A549 treated with CpdA at 1 μM for 4 hours (cell line): Measurements from ENCODE around the gene PSMG3. TPM values are rescaled to one million over a fixed set of nuclear protein-coding genes. Genes with fewer than 3 reads are reported as not detected.

Source experiments
- total RNA-seq: library from RNA; stranded (reverse); fragments of 200-300 nt; extraction: Qiagen RNA extraction; gene quantifications from 5 replicates; pipeline ENCODE4 v1.2.3, GENCODE V29; 2022; ENCODE audit warnings: low read depth

Gene PSMG3, protein sequence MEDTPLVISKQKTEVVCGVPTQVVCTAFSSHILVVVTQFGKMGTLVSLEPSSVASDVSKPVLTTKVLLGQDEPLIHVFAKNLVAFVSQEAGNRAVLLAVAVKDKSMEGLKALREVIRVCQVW
- total RNA-seq, result 84.9 to 116 TPM (median 110 TPM) in 5 replicates

GRCh38 chr7:1569833-1570632 lies at the start of gene PSMG3:
Gene PSMG3 (minus strand): TSS chr7:1570032. CDS start chr7:1569339, 693 bp downstream.

DNA sequence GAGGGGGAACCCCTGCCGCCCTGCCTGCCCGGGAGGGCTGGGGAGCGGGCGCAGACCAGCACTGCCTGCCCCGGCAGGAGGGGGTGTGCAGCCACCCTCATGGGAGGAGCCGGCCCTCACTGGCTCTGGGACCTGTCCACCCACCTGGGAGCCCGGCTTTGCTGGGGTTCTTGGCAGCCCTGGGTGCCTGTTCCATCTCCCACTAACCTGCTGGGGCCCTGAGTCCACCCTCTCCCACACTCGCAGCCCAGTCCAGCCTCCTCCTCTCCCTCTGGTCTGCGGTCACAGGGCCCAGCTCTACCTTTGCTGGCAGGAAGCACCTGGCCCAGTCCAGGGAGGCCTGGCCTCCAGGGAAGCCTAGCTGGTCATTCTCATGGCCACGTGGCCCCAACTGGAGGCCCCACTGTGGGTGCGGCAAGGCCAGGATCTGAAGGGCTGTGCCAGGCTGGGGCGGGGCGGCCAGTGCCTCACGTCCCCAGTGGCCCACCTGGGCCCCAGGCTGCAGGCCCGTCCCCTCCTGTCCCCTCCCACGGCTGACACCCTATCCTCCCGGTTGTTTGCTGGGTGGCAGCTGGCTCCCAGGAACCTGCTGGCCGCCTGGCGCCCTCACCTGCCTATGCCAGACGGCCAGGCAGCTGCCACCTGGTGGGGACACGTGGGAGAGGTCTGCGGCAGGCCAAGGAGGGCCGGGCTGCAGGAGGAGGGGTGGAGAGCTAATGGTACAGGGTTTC lies 13.9 kb downstream of the PSMG3 start, which contains the start of gene TMEM184A:
Gene TMEM184A, minus strand, starts transcription at position 393 of the 731 bp plus-strand sequence. CDS start 721 bp downstream, outside the sequence.

Other genes with a start within 250 kb of the PSMG3 start
- gene MICALL2, start 110.6 kb downstream of the PSMG3 start, total RNA-seq, result 23.7 to 36.8 TPM (median 27.0 TPM) in 5 replicates
- 50.1 to 68.4 TPM (median 55.6 TPM) in 5 replicates for gene INTS1, start 65.6 kb downstream of the PSMG3 start, total RNA-seq
- gene MAFK, start 39.3 kb downstream of the PSMG3 start, total RNA-seq, result 64.3 to 104 TPM (median 90.8 TPM) in 5 replicates
- gene TMEM184A, start 13.8 kb downstream of the PSMG3 start, total RNA-seq, result 8.7 to 14.5 TPM (median 14.0 TPM) in 5 replicates
- 0.30 to 0.57 TPM (median 0.47 TPM) in 5 replicates for gene ELFN1, start 100.2 kb upstream of the PSMG3 start, total RNA-seq